Left lung (tissue), 10 donors: ENCODE results near the gene CCDC40. TPM values are rescaled to one million over a fixed set of nuclear protein-coding genes. Genes with fewer than 3 reads are reported as not detected.

Experiments
- ATAC-seq: fragments of 200-7000 bp; cut with Tn5 transposase; one replicate; pipeline ENCODE4 v1.9.1; 2020; ENCODE audit warnings: moderate library complexity
- DNase-seq, 4 donors: peaks; one replicate each; pipeline ENCODE4 v3.0.0-alpha.2; 2013 to 2020
- H3K27ac ChIP-seq, 2 donors: fragments of 200-600 bp; sonication (generic) in 1 of 2; one replicate each; pipeline versions ENCODE4 v1.5.0 to v1.8.0; 2020 to 2021
- H3K27me3 ChIP-seq, 2 donors: fragments of 200-600 bp; sonication (generic) in 1 of 2; one replicate each; pipeline versions ENCODE4 v1.5.0 to v1.8.0; 2020 to 2021
- H3K36me3 ChIP-seq, 2 donors: fragments of 200-600 bp; sonication (generic) in 1 of 2; one replicate each; pipeline versions ENCODE4 v1.5.0 to v1.8.0; 2020 to 2021
- H3K4me1 ChIP-seq, 2 donors: fragments of 200-600 bp; one replicate each; pipeline ENCODE4 v1.8.0; 2021
- H3K4me3 ChIP-seq, 2 donors: fragments of 200-600 bp; sonication (generic) in 1 of 2; one replicate each; pipeline versions ENCODE4 v1.5.0 to v1.8.0; 2020 to 2021; ENCODE audit warnings: mild to moderate bottlenecking in 1 of 2
- H3K9me3 ChIP-seq, 2 donors: fragments of 200-600 bp; sonication (generic) in 1 of 2; one replicate each; pipeline versions ENCODE4 v1.5.0 to v1.8.0; 2020 to 2021
- intact Hi-C, 2 donors: fragments of 100-400 bp; cut with DNase I; formaldehyde crosslinking; loops; one replicate each; pipeline versions ENCODE4 v1.11.2 to v1.14.2; 2022
- polyA plus RNA-seq, 6 donors: library from polyadenylated mRNA; unstranded; fragments of 120-200 nt; gene quantifications; one replicate each; pipeline ENCODE4 v1.2.1, GENCODE V29; 2013; ENCODE audit not compliant: insufficient read length in 6 of 6
- total RNA-seq, 2 donors: library from RNA; stranded (reverse); fragmentation: NEBNext Ultra II Directional; extraction: Animal tissue kit (Norgen Biotek cat#: 25700); gene quantifications; one replicate each; pipeline ENCODE4 v1.2.1, GENCODE V29; 2021
- TF ChIP-seq, protein P1 (sequence below), 2 donors: fragments of 200-600 bp; sonication (generic) in 1 of 2; IDR thresholded peaks; one replicate each; pipeline versions ENCODE4 v1.5.0 to v1.8.0; 2021; ENCODE audit warnings: antibody characterized with exemption in 2 of 2
- donor health status: DM: no; HTN: yes; CAD: no.
- donor health status: DM: no; HTN: no; CAD: no.

The CCDC40 gene
- total and polyA plus RNA-seq, 8 donors, result 8.0 to 15.2 (median 11.5) TPM

DNA sequence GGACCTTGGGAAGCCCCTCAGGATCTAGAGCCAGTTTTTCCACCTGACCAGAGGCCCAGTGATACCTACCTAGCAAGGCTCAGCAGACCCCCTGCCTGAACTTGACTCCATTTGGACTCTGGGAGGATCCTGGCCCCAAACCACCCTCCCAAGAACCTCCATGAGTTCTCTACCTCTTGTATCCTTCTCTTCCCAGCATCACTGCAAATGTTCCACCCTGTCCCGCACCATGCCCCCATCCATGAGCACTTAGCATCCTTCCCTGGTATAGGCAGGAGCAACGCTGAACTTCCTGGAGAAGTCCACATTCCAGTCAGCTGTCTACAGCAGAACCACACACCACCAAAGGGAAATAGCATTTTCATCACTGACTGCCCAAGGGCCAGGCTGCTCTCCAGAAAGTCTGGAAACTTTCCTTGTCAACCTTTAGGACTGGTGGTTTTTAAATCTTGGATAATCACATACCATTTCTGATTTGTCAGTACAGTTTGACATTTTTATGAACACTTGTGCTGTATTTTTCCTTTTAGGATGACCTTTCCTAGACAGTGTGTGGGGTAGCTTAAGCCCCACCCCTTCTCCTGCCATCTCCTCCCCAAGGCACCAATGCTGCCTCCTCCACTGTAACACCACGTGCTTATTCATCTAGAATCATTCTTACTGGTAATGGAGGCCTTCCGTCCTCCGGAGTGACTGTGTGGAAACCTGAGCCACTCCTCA, 96.6 kb downstream of the CCDC40 start:
- TF ChIP-seq, protein P1, sequence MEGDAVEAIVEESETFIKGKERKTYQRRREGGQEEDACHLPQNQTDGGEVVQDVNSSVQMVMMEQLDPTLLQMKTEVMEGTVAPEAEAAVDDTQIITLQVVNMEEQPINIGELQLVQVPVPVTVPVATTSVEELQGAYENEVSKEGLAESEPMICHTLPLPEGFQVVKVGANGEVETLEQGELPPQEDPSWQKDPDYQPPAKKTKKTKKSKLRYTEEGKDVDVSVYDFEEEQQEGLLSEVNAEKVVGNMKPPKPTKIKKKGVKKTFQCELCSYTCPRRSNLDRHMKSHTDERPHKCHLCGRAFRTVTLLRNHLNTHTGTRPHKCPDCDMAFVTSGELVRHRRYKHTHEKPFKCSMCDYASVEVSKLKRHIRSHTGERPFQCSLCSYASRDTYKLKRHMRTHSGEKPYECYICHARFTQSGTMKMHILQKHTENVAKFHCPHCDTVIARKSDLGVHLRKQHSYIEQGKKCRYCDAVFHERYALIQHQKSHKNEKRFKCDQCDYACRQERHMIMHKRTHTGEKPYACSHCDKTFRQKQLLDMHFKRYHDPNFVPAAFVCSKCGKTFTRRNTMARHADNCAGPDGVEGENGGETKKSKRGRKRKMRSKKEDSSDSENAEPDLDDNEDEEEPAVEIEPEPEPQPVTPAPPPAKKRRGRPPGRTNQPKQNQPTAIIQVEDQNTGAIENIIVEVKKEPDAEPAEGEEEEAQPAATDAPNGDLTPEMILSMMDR (IDR thresholded peaks at IDR 0.05), result no peak
- DNase-seq (no peak), ATAC-seq (no peak)
- Histone ChIP-seq H3K27me3 (no peaks in the 10 kb centered on the region), H3K27ac (no peak overlapping the region), H3K9me3 (no peaks in the 10 kb centered on the region), H3K4me1 (no peaks in the 10 kb centered on the region), H3K36me3 (peaks cover 9 to 61% of the 10 kb centered on the region in 2 donors), H3K4me3 (no peak overlapping the region)
- intact Hi-C loops, result no loop called here

- Histone ChIP-seq H3K4me3 (no peak overlapping the region), H3K4me1 (no peaks in the 10 kb centered on the region), H3K36me3 (peaks cover 11 to 66% of the 10 kb centered on the region in 2 donors), H3K9me3 (no peaks in the 10 kb centered on the region), H3K27ac (no peak overlapping the region), H3K27me3 (no peaks in the 10 kb centered on the region)
- no peak for ATAC-seq
- no peak for DNase-seq
- TF ChIP-seq, protein P1 (IDR thresholded peaks at IDR 0.05), result no peak
- intact Hi-C loops, result no loop called here
These were observed 97.2 kb downstream of the CCDC40 start for GRCh38 chr17:80133626-80133970.

GRCh38 chr17:80137131-80137530, 100.7 kb downstream of the CCDC40 start:
- H3K27ac ChIP-seq, result no peak overlapping the region
- ATAC-seq, result no peak
- TF ChIP-seq, protein P1 (IDR thresholded peaks at IDR 0.05), result no peak
- no peaks in the 10 kb centered on the region for H3K4me1 ChIP-seq
- H3K9me3 ChIP-seq, result no peaks in the 10 kb centered on the region
- no peak for DNase-seq
- intact Hi-C loops, result no loop called here
- H3K4me3 ChIP-seq, result no peak overlapping the region
- peaks cover 17 to 100% of the 10 kb centered on the region in 2 donors for H3K36me3 ChIP-seq
- no peaks in the 10 kb centered on the region for H3K27me3 ChIP-seq

DNA sequence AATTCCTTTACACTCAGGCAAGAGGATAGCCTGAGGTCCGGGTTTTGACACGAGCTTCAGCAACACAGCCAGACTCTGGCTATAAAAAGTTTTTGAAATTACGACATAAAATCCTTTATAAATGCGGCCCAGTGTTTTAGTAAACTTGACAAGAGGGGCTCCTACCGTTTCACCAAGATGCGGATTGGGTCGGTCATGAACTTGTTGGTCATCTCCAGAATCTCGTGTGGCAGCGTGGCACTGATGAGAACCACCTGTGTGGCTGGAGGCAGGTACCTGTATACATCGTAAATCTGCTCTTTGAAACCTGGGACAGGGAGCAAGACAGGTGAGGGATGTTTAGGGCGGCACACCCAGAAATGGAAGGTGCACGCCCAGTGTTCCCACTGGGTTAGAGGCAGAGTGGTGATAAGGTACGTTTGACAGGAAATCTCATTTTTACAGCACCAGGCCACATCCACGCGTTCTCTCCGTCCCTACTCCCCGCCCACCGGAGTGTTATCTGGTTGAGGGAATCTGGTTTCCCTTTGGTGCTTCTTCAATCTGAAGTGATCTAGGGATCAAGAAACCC, 102.5 kb downstream of the CCDC40 start:
- H3K4me3 ChIP-seq, result no peak overlapping the region
- H3K36me3 ChIP-seq, result peaks cover 20 to 100% of the 10 kb centered on the region in 2 donors
- H3K4me1 ChIP-seq, result no peaks in the 10 kb centered on the region
- ATAC-seq (no peak), DNase-seq (no peak)
- H3K27me3 ChIP-seq, result no peaks in the 10 kb centered on the region
- H3K27ac ChIP-seq, result no peak overlapping the region
- H3K9me3 ChIP-seq, result no peaks in the 10 kb centered on the region
- intact Hi-C loops, result no loop called here
- TF ChIP-seq, protein P1 (IDR thresholded peaks at IDR 0.05), result no peak

DNA sequence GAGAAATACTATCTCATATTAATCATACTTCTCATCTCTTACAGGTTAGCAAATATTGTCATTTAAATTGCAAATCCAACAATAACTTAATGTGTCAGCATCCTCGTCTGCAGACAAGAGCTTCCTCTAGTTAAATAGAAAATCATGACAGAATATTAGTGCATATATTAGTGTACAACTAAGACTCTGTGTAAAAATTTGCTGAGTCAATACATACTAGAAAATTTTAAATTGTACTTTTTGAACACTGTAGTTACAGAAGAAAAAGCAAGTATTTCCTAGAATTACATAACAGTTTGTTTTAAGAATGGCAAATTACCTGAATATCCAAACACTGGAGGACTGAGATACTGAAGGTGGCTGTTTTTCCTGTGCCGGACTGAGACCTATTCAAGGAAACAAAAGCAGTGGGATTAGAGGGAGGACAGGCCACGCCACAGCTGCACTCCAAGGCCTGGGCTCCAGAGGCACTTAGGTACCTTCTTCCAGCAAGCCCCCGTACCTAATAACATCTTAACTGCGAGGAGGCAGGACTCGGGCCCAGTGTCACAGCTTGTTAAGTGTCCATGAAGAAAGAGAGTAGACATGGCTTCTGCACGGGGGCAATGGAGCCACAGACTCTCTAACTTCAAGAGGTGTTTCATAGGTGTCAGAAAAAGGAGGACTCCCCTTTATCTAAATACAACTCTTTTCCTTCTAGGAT, 105.2 kb downstream of the CCDC40 start:
- DNase-seq, result no peak
- intact Hi-C loops, result no loop called here
- no peak overlapping the region for H3K27ac ChIP-seq
- H3K27me3 ChIP-seq, result no peaks in the 10 kb centered on the region
- no peaks in the 10 kb centered on the region for H3K9me3 ChIP-seq
- H3K36me3 ChIP-seq, result peaks cover 17 to 74% of the 10 kb centered on the region in 2 donors
- no peak for ATAC-seq
- TF ChIP-seq, protein P1 (IDR thresholded peaks at IDR 0.05), result no peak
- peaks cover 10 to 19% of the 10 kb centered on the region in 2 donors for H3K4me1 ChIP-seq
- H3K4me3 ChIP-seq, result no peak overlapping the region
